IMR-90 (cell line): ENCODE data around the gene ZNF365. TPM values are rescaled to one million over a fixed set of nuclear protein-coding genes. Genes with fewer than 3 reads are reported as not detected.

Experiments
- ATAC-seq: fragments of 200-7000 bp; cut with Tn5 transposase; 2 replicates; pipeline ENCODE4 v1.9.1; 2020; ENCODE audit warnings: low read depth, mild to moderate bottlenecking, moderate library complexity
- BruUV-seq: library from RNA; stranded (reverse); fragments of 400-500 nt; replicated peaks from 2 replicates; lab custom pipeline; 2021; lab: Mats Ljungman, UMichigan
- CTCF ChIA-PET: fragments of 300-600 bp; formaldehyde crosslinking; extraction: SDS; loops from one replicate; lab custom pipeline; 2021; ENCODE audit warnings: antibody characterized with exemption; lab: Yijun Ruan, JAX
- POLR2A ChIA-PET: fragments of 300-600 bp; sonication (Branson Sonifier 250); formaldehyde crosslinking; loops from one replicate; lab custom pipeline; 2022; ENCODE audit warnings: antibody characterized with exemption; ENCODE audit not compliant: unreplicated experiment; lab: Charles Lee
- DNase-seq: peaks from one replicate; pipeline ENCODE4 v3.0.0; 2013
- H2AFZ ChIP-seq: replicated peaks from 2 replicates; pipeline ENCODE3; 2013; ENCODE audit warnings: low read length, mild to moderate bottlenecking; ENCODE audit not compliant: poor library complexity
- H2AK5ac ChIP-seq: 2 replicates; pipeline ENCODE4 v1.6.1; 2013; ENCODE audit warnings: low read depth, low read length, inconsistent platforms
- H2AK9ac ChIP-seq: replicated peaks from 2 replicates; pipeline ENCODE3; 2013; ENCODE audit warnings: mild to moderate bottlenecking, low read depth, low read length, moderate library complexity; ENCODE audit not compliant: poor library complexity
- H2BK120ac ChIP-seq: 2 replicates; pipeline ENCODE4 v1.6.1; 2013; ENCODE audit warnings: low read depth, low read length, inconsistent platforms
- H2BK15ac ChIP-seq: 3 replicates; pipeline ENCODE4 v1.6.1; 2013; ENCODE audit warnings: low read depth, low read length, inconsistent platforms
- H2BK20ac ChIP-seq: 2 replicates; pipeline ENCODE4 v1.6.1; 2013; ENCODE audit warnings: low read depth, mild to moderate bottlenecking, inconsistent platforms, low read length, moderate library complexity
- H2BK5ac ChIP-seq: 2 replicates; pipeline ENCODE4 v1.6.1; 2013; ENCODE audit warnings: mild to moderate bottlenecking, low read depth, low read length, inconsistent platforms; ENCODE audit not compliant: poor library complexity, severe bottlenecking
- H3K14ac ChIP-seq: replicated peaks from 2 replicates; pipeline ENCODE4 v1.6.1; 2013; ENCODE audit warnings: low read depth, low read length, inconsistent platforms
- H3K18ac ChIP-seq: 2 replicates; pipeline ENCODE4 v1.6.1; 2013; ENCODE audit warnings: low read depth, low read length, control low read depth
- H3K23ac ChIP-seq: 2 replicates; pipeline ENCODE4 v1.6.1; 2013; ENCODE audit warnings: low read depth, low read length, inconsistent platforms
- H3K27ac ChIP-seq: 2 replicates; pipeline ENCODE4 v1.5.1; 2013; ENCODE audit warnings: mild to moderate bottlenecking, control low read depth, low read length; ENCODE audit not compliant: insufficient read depth
- H3K27me3 ChIP-seq: 2 replicates; pipeline ENCODE4 v1.6.1; 2013; ENCODE audit warnings: low read length; ENCODE audit not compliant: control insufficient read depth, insufficient read depth
- H3K36me3 ChIP-seq: 2 replicates; pipeline ENCODE4 v1.6.1; 2013; ENCODE audit warnings: low read length, mixed read lengths; ENCODE audit not compliant: control insufficient read depth, insufficient read depth
- H3K4ac ChIP-seq: 2 replicates; pipeline ENCODE4 v1.6.1; 2013; ENCODE audit warnings: low read depth, low read length, inconsistent platforms
- H3K4me1 ChIP-seq: 2 replicates; pipeline ENCODE4 v1.6.1; 2013; ENCODE audit warnings: low read length, mixed read lengths; ENCODE audit not compliant: control insufficient read depth, insufficient read depth
- H3K4me2 ChIP-seq: 2 replicates; pipeline ENCODE4 v1.6.1; 2013; ENCODE audit warnings: low read depth, mild to moderate bottlenecking, control low read depth, low read length, moderate library complexity
- H3K4me3 ChIP-seq: 2 replicates; pipeline ENCODE4 v1.5.1; 2013; ENCODE audit warnings: low read depth, mild to moderate bottlenecking, control low read depth, low read length, moderate library complexity; ENCODE audit not compliant: insufficient read depth
- H3K56ac ChIP-seq: 2 replicates; pipeline ENCODE4 v1.6.1; 2013; ENCODE audit warnings: low read length, inconsistent platforms; ENCODE audit not compliant: insufficient read depth; ENCODE audit errors: extremely low read depth
- H3K79me1 ChIP-seq, 2 experiments: 2 replicates each; pipeline ENCODE4 v1.6.1; 2013; ENCODE audit warnings: low read length in 2 of 2, inconsistent platforms in 1 of 2, low read depth in 1 of 2
- H3K9ac ChIP-seq: 2 replicates; pipeline ENCODE4 v1.6.1; 2013; ENCODE audit warnings: low read depth, low read length, control low read depth
- H3K9me1 ChIP-seq: 2 replicates; pipeline ENCODE4 v1.6.1; 2013; ENCODE audit warnings: low read length, inconsistent platforms; ENCODE audit not compliant: insufficient read depth
- H3K9me3 ChIP-seq: 2 replicates; pipeline ENCODE4 v1.6.1; 2013; ENCODE audit warnings: low read length; ENCODE audit not compliant: control insufficient read depth, insufficient read depth
- H4K20me1 ChIP-seq: 2 replicates; pipeline ENCODE4 v1.6.1; 2013; ENCODE audit warnings: low read length, inconsistent platforms; ENCODE audit not compliant: insufficient read depth
- H4K5ac ChIP-seq: 2 replicates; pipeline ENCODE4 v1.6.1; 2013; ENCODE audit warnings: mild to moderate bottlenecking, low read depth, low read length, control low read depth
- H4K8ac ChIP-seq, 2 experiments: 2 replicates each; pipeline ENCODE4 v1.6.1; 2013; ENCODE audit warnings: low read depth in 2 of 2, low read length in 2 of 2, control low read depth in 1 of 2, inconsistent platforms in 1 of 2
- H4K91ac ChIP-seq: 2 replicates; pipeline ENCODE4 v1.6.1; 2013; ENCODE audit warnings: low read depth, low read length, inconsistent platforms; ENCODE audit not compliant: insufficient read depth
- BHLHE40 ChIP-seq: fragments of 150-350 bp; IDR thresholded peaks from 2 replicates; pipeline ENCODE4 v1.6.1; 2016; ENCODE audit warnings: mild to moderate bottlenecking, low read depth, low read length
- CEBPB ChIP-seq: IDR thresholded peaks from 2 replicates; pipeline ENCODE4 v1.6.1; 2012; ENCODE audit warnings: low read depth, low read length, improper control_type of control experiment
- CHD1 ChIP-seq: IDR thresholded peaks from 2 replicates; pipeline ENCODE4 v1.6.1; 2012; ENCODE audit warnings: low read depth, low read length, improper control_type of control experiment
- FOS ChIP-seq: fragments of 150-350 bp; IDR thresholded peaks from 2 replicates; pipeline ENCODE4 v1.6.1; 2016; ENCODE audit warnings: low read depth, low read length
- MAFK ChIP-seq: IDR thresholded peaks from 2 replicates; pipeline ENCODE4 v1.6.1; 2012; ENCODE audit warnings: low read depth, low read length, improper control_type of control experiment
- MAZ ChIP-seq: IDR thresholded peaks from 2 replicates; pipeline ENCODE4 v1.6.1; 2012; ENCODE audit warnings: low read depth, mild to moderate bottlenecking, low read length, improper control_type of control experiment, moderate library complexity, borderline replicate concordance
- MXI1 ChIP-seq: IDR thresholded peaks from 2 replicates; pipeline ENCODE4 v1.6.1; 2012; ENCODE audit warnings: low read depth, mild to moderate bottlenecking, low read length, moderate library complexity, borderline replicate concordance
- NFE2L2 ChIP-seq: fragments of 150-350 bp; IDR thresholded peaks from 2 replicates; pipeline ENCODE4 v1.6.1; 2016; ENCODE audit warnings: low read depth, mild to moderate bottlenecking, low read length
- POLR2A ChIP-seq: IDR thresholded peaks from 2 replicates; pipeline ENCODE4 v1.6.1; 2012; ENCODE audit warnings: mild to moderate bottlenecking, low read depth, low read length
- RAD21 ChIP-seq: IDR thresholded peaks from 2 replicates; pipeline ENCODE4 v1.6.1; 2012; ENCODE audit warnings: low read length, improper control_type of control experiment
- RCOR1 ChIP-seq: IDR thresholded peaks from 2 replicates; pipeline ENCODE4 v1.6.1; 2012; ENCODE audit warnings: mild to moderate bottlenecking, low read length, improper control_type of control experiment; ENCODE audit not compliant: insufficient replicate concordance
- RFX5 ChIP-seq: IDR thresholded peaks from 2 replicates; pipeline ENCODE4 v1.8.0; 2012; ENCODE audit warnings: low read depth, mild to moderate bottlenecking, low read length, moderate library complexity
- SMC3 ChIP-seq: fragments of 150-350 bp; IDR thresholded peaks from 2 replicates; pipeline ENCODE4 v1.6.1; 2016; ENCODE audit warnings: low read depth, mild to moderate bottlenecking, antibody characterized with exemption, low read length, moderate library complexity
- WGBS, 2 experiments: methylation state at CpG; one replicate each; pipeline versions ENCODE4 v1.1.5 to v1.1.7; 2013; ENCODE audit warnings: missing lambda C conversion rate in 2 of 2; ENCODE audit not compliant: insufficient read length in 1 of 2; ENCODE audit errors: extremely low coverage in 2 of 2; 5-methylcytosine and 5-hydroxymethylcytosine counted together
- dilution Hi-C: fragments of 300-500 bp; cut with HindIII; formaldehyde crosslinking; loops from one replicate; pipeline ENCODE4 v1.14.3; 2018; ENCODE audit warnings: low sequenced_read_pairs; ENCODE audit not compliant: unreplicated experiment
- in situ Hi-C: fragments of 300-500 bp; cut with MboI; formaldehyde crosslinking; loops from 3 replicates; pipeline ENCODE4 v1.14.3; 2019; ENCODE audit warnings: low sequenced_read_pairs, inconsistent platforms, mixed read lengths
- intact Hi-C: fragments of 100-400 bp; cut with micrococcal nuclease; formaldehyde crosslinking; loops from 2 replicates; pipeline ENCODE4 v1.10.0; 2022
- polyA plus RNA-seq, 3 experiments: library from polyadenylated mRNA; depleted of rRNA; stranded (reverse); fragments of >200 nt; gene quantifications; 2 replicates each; pipeline ENCODE4 v1.2.3, GENCODE V29; 2012; ENCODE audit warnings: low replicate concordance in 1 of 3
- total RNA-seq: library from RNA; depleted of rRNA; stranded (reverse); fragments of >200 nt; gene quantifications from 2 replicates; pipeline ENCODE4 v1.2.3, GENCODE V29; 2012
- TF ChIP-seq, protein P1 (sequence below): conservative IDR thresholded peaks from 2 replicates; pipeline ENCODE4 v1.5.1; 2012; ENCODE audit warnings: mild to moderate bottlenecking, low read depth, low read length, improper control_type of control experiment
- TF ChIP-seq, protein P2 (sequence below): fragments of 150-350 bp; IDR thresholded peaks from 2 replicates; pipeline ENCODE4 v1.6.1; 2017; ENCODE audit warnings: mild to moderate bottlenecking, antibody characterized with exemption, low read length, low read depth
- TF ChIP-seq, protein P3 (sequence below): fragments of 150-350 bp; IDR thresholded peaks from 2 replicates; pipeline ENCODE4 v1.6.1; 2016; ENCODE audit warnings: low read depth, mild to moderate bottlenecking, low read length, moderate library complexity, borderline replicate concordance

The ZNF365 gene
- total and polyA plus RNA-seq, 2 of the 4 experiments (the other 2 are of a cell fraction): 1.2 to 3.2 TPM

DNA sequence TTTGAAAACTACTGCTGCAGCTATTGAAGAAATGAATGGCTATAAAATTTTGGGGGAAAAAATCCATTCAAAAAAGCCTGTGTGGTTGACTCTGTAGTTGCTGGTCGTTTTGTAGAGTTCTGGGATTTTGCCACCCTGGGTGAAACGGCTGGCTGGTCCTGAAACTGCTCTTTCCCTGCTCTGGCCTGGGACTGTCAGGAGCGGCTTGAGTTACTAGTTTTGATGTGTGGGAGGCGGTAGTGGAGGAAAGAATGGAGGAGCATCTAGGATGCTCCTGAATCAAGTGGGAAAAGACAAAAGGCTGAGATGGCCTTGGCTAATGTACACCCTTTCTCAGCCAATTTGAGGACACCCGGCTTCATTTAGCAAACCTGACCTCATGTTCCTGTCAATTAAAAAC lies 72.5 kb downstream of the ZNF365 start:
- DNase-seq: no peak
- Histone ChIP-seq H2BK15ac (no peak overlapping the region), H2BK20ac (no peak overlapping the region), H3K9ac (no peak overlapping the region), H3K4me3 (no peak overlapping the region), H3K27me3 (peaks cover 3% of the 10 kb centered on the region; the same call in 1 of the 2 replicates), H2BK5ac (no peak overlapping the region), H4K91ac (no peak overlapping the region), H3K4ac (no peak overlapping the region), H3K79me1 (no peaks in the 10 kb centered on the region), H2BK120ac (no peak overlapping the region), H2AFZ (no peak overlapping the region), H2AK5ac (no peak overlapping the region), H3K56ac (no peak overlapping the region), H3K4me1 (no peaks in the 10 kb centered on the region), H3K4me2 (no peak overlapping the region), H3K14ac (no peak overlapping the region), H4K5ac (no peak overlapping the region), H4K20me1 (no peaks in the 10 kb centered on the region), H3K36me3 (no peaks in the 10 kb centered on the region), H3K9me1 (no peaks in the 10 kb centered on the region), H2AK9ac (no peak overlapping the region), H3K18ac (no peak overlapping the region), H3K27ac (no peak overlapping the region), H3K9me3 (no peaks in the 10 kb centered on the region), H4K8ac (no peak overlapping the region), H3K23ac (no peak overlapping the region)
- TF ChIP-seq SMC3 (no peak), MAZ (no peak), MAFK (no peak), RAD21 (no peak), POLR2A (no peak), NFE2L2 (no peak), CHD1 (no peak), MXI1 (no peak), BHLHE40 (no peak), FOS (no peak), CEBPB (no peak), RCOR1 (no peak), RFX5 (no peak)
- TF ChIP-seq, protein P1, sequence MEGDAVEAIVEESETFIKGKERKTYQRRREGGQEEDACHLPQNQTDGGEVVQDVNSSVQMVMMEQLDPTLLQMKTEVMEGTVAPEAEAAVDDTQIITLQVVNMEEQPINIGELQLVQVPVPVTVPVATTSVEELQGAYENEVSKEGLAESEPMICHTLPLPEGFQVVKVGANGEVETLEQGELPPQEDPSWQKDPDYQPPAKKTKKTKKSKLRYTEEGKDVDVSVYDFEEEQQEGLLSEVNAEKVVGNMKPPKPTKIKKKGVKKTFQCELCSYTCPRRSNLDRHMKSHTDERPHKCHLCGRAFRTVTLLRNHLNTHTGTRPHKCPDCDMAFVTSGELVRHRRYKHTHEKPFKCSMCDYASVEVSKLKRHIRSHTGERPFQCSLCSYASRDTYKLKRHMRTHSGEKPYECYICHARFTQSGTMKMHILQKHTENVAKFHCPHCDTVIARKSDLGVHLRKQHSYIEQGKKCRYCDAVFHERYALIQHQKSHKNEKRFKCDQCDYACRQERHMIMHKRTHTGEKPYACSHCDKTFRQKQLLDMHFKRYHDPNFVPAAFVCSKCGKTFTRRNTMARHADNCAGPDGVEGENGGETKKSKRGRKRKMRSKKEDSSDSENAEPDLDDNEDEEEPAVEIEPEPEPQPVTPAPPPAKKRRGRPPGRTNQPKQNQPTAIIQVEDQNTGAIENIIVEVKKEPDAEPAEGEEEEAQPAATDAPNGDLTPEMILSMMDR: no peak
- TF ChIP-seq, protein P2, sequence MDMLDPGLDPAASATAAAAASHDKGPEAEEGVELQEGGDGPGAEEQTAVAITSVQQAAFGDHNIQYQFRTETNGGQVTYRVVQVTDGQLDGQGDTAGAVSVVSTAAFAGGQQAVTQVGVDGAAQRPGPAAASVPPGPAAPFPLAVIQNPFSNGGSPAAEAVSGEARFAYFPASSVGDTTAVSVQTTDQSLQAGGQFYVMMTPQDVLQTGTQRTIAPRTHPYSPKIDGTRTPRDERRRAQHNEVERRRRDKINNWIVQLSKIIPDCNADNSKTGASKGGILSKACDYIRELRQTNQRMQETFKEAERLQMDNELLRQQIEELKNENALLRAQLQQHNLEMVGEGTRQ: no peak
- TF ChIP-seq, protein P3, sequence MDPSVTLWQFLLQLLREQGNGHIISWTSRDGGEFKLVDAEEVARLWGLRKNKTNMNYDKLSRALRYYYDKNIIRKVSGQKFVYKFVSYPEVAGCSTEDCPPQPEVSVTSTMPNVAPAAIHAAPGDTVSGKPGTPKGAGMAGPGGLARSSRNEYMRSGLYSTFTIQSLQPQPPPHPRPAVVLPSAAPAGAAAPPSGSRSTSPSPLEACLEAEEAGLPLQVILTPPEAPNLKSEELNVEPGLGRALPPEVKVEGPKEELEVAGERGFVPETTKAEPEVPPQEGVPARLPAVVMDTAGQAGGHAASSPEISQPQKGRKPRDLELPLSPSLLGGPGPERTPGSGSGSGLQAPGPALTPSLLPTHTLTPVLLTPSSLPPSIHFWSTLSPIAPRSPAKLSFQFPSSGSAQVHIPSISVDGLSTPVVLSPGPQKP: no peak
- intact Hi-C loops: no loop called here
- ChIA-PET CTCF (interaction anchor here (0.9 kb wide), 1 partner anchor 9 kb away, joined by 4 read pairs; no protein-coding TSS in a partner anchor), POLR2A (no interaction called here)
- ATAC-seq: no peak
- no CpG with 5 or more reads among the region's 5 CpGs for WGBS, 2 experiments
- BruUV-seq: no TSS peak
- in situ Hi-C loops: no loop called here
- dilution Hi-C loops: no loop called here
